ENCODE measurements around the gene HEPACAM.

DNA sequence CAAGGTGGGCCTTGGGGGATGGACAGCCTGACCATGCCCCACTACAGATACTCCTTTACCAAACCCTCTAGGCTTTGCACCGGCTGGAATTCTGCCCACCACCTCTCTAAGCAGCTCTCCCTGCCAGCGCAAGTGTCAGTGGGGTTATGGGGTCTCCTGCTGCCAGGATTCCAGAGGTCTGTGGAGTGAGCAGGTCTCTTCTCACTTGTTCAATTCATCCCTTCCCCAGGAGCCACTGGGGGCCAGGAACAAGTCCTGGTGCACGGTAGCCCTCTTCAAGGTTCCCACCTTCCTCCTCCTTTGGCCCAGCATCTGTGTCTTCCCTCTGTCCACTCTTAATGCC is 48.6 kb upstream of the HEPACAM start:
- TF ChIP-seq, protein P1, sequence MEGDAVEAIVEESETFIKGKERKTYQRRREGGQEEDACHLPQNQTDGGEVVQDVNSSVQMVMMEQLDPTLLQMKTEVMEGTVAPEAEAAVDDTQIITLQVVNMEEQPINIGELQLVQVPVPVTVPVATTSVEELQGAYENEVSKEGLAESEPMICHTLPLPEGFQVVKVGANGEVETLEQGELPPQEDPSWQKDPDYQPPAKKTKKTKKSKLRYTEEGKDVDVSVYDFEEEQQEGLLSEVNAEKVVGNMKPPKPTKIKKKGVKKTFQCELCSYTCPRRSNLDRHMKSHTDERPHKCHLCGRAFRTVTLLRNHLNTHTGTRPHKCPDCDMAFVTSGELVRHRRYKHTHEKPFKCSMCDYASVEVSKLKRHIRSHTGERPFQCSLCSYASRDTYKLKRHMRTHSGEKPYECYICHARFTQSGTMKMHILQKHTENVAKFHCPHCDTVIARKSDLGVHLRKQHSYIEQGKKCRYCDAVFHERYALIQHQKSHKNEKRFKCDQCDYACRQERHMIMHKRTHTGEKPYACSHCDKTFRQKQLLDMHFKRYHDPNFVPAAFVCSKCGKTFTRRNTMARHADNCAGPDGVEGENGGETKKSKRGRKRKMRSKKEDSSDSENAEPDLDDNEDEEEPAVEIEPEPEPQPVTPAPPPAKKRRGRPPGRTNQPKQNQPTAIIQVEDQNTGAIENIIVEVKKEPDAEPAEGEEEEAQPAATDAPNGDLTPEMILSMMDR (conservative IDR thresholded peaks at IDR 0.05; ENCODE audit: low read depth, low read length), result no peak
- TF ChIP-seq EZH2phosphoT487 (IDR thresholded peaks at IDR 0.05; ENCODE audit: borderline replicate concordance, low read length), result no peak
- TF ChIP-seq EZH2 (IDR thresholded peaks at IDR 0.05; ENCODE audit: low read length, unreplicated experiment), result no peak

Data from PC-3 (cell line).